ENCODE measurements around the gene TK2.

- no peak for TF ChIP-seq CTCF (IDR thresholded peaks at IDR 0.05; ENCODE audit: low read depth, low read length)
- no peak for TF ChIP-seq POLR2A (IDR thresholded peaks at IDR 0.05; ENCODE audit: extremely low read depth, insufficient read length)
These were observed 26.9 kb downstream of the TK2 start for GRCh38 chr16:66522816-66523590.

Data from NB4 (cell line).